Upper lobe of left lung (tissue), 6 donors: ENCODE data around the gene ROCK2. TPM values are rescaled to one million over a fixed set of nuclear protein-coding genes. Genes with fewer than 3 reads are reported as not detected.

Experiments used
- ATAC-seq, 2 donors: fragments of 200-7000 bp; cut with Tn5 transposase; one replicate each; pipeline ENCODE4 v1.9.1; 2022; ENCODE audit warnings: mild to moderate bottlenecking in 2 of 2, moderate library complexity in 2 of 2; ENCODE audit not compliant: low FRiP score in 2 of 2
- DNase-seq, 2 donors: peaks; one replicate each; pipeline ENCODE4 v3.0.0-alpha.2; 2019 to 2020
- H3K27ac ChIP-seq, 4 donors: fragments of 200-600 bp; sonication (generic); one replicate each; pipeline ENCODE4 v1.5.1; 2016 to 2019
- H3K27me3 ChIP-seq, 4 donors: fragments of 200-600 bp; sonication (generic); one replicate each; pipeline ENCODE4 v1.5.1; 2017 to 2019
- H3K36me3 ChIP-seq, 4 donors: fragments of 200-600 bp; sonication (generic); one replicate each; pipeline ENCODE4 v1.5.1; 2016 to 2019
- H3K4me1 ChIP-seq, 4 donors: fragments of 200-600 bp; sonication (generic); one replicate each; pipeline ENCODE4 v1.5.1; 2018 to 2019
- H3K4me3 ChIP-seq, 4 donors: fragments of 200-600 bp; sonication (generic); one replicate each; pipeline ENCODE4 v1.5.1; 2017 to 2019; ENCODE audit warnings: mild to moderate bottlenecking in 2 of 4, moderate library complexity in 1 of 4
- H3K9me3 ChIP-seq, 4 donors: fragments of 200-600 bp; sonication (generic); one replicate each; pipeline ENCODE4 v1.5.1; 2018 to 2019
- EP300 ChIP-seq, 4 donors: sonication (generic); formaldehyde crosslinking; IDR thresholded peaks; one replicate each; pipeline ENCODE4 v1.5.1; 2017; ENCODE audit warnings: antibody characterized with exemption in 4 of 4, control low read depth in 2 of 4
- POLR2A ChIP-seq, 4 donors: fragments of 450-650 bp; IDR thresholded peaks; one replicate each; pipeline ENCODE4 v1.5.1; 2016 to 2017; ENCODE audit warnings: antibody characterized with exemption in 4 of 4, mild to moderate bottlenecking in 2 of 4
- POLR2AphosphoS5 ChIP-seq, 2 donors: sonication (generic); formaldehyde crosslinking; IDR thresholded peaks; one replicate each; pipeline ENCODE4 v1.5.1; 2017; ENCODE audit warnings: antibody characterized with exemption in 2 of 2
- WGBS, 2 donors: methylation state at CpG; one replicate each; pipeline ENCODE4 v1.1.5; 2017 to 2018; 5-methylcytosine and 5-hydroxymethylcytosine counted together
- total RNA-seq, 6 donors: library from RNA; depleted of rRNA in 4 of 6; stranded (reverse); fragments of >200 nt in 4 of 6; gene quantifications; one replicate each; pipeline versions ENCODE4 v1.1.0 to v1.2.1, GENCODE V29; 2016 to 2021
- TF ChIP-seq, protein P1 (sequence below), 6 experiments: fragments of 450-650 bp in 4 of 6; fragments of 200-600 bp in 2 of 6; sonication (generic) in 2 of 6; IDR thresholded peaks; one replicate each; pipeline ENCODE4 v1.5.1; 2016 to 2019; ENCODE audit warnings: antibody characterized with exemption in 6 of 6
- donor health status: DM: no; HTN: no; CAD: no; lungs with moderate emphysema.
- donor health status: DM: no; HTN: yes; CAD: no; lungs with severe emphysema.

ROCK2 gene
- total RNA-seq, 6 donors from 2014 or later = 37.6 to 99.7 (median 56.2) TPM

DNA sequence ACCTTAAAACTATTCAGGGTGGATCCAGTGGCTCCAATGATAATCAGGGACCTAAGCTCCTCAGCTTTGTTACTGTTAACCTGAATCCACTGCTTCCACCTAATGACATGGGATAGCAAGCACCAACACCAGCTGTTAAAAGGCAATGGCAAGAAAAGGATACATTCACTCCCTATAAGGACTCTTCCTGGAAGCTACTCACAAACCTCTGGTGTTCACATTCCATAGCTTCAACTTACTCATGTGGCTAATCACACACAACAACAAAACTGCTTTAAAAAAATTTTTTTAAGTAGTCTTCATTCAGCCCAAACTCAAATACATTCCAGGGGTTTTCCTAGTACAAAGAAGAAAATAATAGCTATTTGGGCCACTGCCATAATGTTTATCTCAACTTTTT, 24.5 kb downstream of the ROCK2 start:
- H3K9me3 ChIP-seq = no peaks in the 10 kb centered on the region
- TF ChIP-seq, protein P1, sequence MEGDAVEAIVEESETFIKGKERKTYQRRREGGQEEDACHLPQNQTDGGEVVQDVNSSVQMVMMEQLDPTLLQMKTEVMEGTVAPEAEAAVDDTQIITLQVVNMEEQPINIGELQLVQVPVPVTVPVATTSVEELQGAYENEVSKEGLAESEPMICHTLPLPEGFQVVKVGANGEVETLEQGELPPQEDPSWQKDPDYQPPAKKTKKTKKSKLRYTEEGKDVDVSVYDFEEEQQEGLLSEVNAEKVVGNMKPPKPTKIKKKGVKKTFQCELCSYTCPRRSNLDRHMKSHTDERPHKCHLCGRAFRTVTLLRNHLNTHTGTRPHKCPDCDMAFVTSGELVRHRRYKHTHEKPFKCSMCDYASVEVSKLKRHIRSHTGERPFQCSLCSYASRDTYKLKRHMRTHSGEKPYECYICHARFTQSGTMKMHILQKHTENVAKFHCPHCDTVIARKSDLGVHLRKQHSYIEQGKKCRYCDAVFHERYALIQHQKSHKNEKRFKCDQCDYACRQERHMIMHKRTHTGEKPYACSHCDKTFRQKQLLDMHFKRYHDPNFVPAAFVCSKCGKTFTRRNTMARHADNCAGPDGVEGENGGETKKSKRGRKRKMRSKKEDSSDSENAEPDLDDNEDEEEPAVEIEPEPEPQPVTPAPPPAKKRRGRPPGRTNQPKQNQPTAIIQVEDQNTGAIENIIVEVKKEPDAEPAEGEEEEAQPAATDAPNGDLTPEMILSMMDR (IDR thresholded peaks at IDR 0.05) = no peak
- TF ChIP-seq POLR2AphosphoS5 (IDR thresholded peaks at IDR 0.05) (no peak), POLR2A (IDR thresholded peaks at IDR 0.05) (no peak), EP300 (IDR thresholded peaks at IDR 0.05) (no peak)
- ATAC-seq = no peak
- DNase-seq = no peak
- peaks cover 6 to 21% (median 18%) of the 10 kb centered on the region in 4 donors for H3K4me1 ChIP-seq
- no peaks in the 10 kb centered on the region for H3K27me3 ChIP-seq
- H3K27ac ChIP-seq = no peak overlapping the region
- H3K4me3 ChIP-seq = no peak overlapping the region
- H3K36me3 ChIP-seq = no peaks in the 10 kb centered on the region

DNA sequence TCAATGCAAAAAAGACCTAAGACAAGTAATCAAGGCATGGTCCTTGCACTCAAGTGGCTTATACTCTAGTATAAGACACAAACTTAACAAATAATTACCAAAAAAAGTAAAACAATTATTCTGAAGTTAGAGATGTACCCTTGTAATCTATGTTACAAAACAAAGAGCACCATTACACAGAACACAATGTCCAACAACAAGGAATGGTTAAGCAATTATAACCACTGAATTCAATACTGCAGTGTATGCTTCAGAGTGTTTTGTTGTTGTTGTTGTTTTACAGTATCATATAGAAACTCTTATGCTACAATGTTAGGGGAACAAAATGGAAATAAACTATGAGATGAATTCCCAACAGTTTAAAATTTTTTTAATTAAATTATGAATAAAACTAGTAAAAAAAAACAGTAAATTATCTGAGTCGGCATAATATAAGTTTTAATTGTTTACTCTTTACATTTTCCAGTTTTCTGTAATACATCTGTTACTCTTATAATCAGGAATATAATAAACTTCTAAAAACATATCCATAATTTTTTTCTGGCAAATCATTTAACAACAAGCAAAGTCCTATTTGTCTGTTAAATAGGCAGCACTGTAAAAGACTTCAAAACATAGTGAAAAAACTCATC, 29.2 kb downstream of the ROCK2 start:
- TF ChIP-seq POLR2A (IDR thresholded peaks at IDR 0.05) (no peak), POLR2AphosphoS5 (IDR thresholded peaks at IDR 0.05) (no peak), EP300 (IDR thresholded peaks at IDR 0.05) (no peak)
- TF ChIP-seq, protein P1 (IDR thresholded peaks at IDR 0.05) = no peak
- ATAC-seq = no peak
- 87 to 92% methylated on average over 1 of the region's 1 CpG for WGBS, 2 donors

DNA sequence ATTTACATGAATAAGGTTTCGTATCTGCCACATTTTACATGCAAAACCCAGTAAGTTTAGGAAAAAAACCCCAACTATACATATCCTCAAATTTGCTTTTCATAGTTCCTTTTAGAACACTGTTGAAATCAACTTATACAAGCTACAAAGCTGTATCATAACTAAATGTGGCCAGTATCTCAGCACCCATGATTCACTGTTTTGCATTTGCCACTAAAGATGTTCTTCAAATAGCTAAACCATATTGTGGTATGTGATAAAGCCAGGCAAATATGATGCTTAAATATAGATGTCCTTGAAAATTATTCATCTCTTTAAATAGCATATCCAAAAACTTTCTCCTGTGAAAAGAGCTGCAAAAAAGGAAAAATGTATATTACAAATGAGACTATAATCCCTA, 29.9 kb downstream of the ROCK2 start:
- WGBS, 2 donors = 97 to 100% methylated on average over 1 of the region's 1 CpG
- Histone ChIP-seq H3K9me3 (no peaks in the 10 kb centered on the region), H3K27ac (no peak overlapping the region), H3K27me3 (no peaks in the 10 kb centered on the region), H3K36me3 (no peaks in the 10 kb centered on the region), H3K4me1 (peaks cover 3 to 37% (median 15%) of the 10 kb centered on the region in 4 donors), H3K4me3 (no peak overlapping the region)
- no peak for TF ChIP-seq POLR2AphosphoS5 (IDR thresholded peaks at IDR 0.05)
- TF ChIP-seq, protein P1 (IDR thresholded peaks at IDR 0.05) = no peak
- no peak for TF ChIP-seq POLR2A (IDR thresholded peaks at IDR 0.05)
- TF ChIP-seq EP300 (IDR thresholded peaks at IDR 0.05) = no peak
- ATAC-seq (no peak), DNase-seq (no peak)

More for the DNA sequence above, 29.2 kb downstream of the ROCK2 start:
- Histone ChIP-seq H3K36me3 (no peaks in the 10 kb centered on the region), H3K27ac (no peak overlapping the region), H3K4me1 (peaks cover 3 to 35% (median 14%) of the 10 kb centered on the region in 4 donors), H3K9me3 (no peaks in the 10 kb centered on the region), H3K4me3 (no peak overlapping the region), H3K27me3 (no peaks in the 10 kb centered on the region)
- no peak for DNase-seq

DNA sequence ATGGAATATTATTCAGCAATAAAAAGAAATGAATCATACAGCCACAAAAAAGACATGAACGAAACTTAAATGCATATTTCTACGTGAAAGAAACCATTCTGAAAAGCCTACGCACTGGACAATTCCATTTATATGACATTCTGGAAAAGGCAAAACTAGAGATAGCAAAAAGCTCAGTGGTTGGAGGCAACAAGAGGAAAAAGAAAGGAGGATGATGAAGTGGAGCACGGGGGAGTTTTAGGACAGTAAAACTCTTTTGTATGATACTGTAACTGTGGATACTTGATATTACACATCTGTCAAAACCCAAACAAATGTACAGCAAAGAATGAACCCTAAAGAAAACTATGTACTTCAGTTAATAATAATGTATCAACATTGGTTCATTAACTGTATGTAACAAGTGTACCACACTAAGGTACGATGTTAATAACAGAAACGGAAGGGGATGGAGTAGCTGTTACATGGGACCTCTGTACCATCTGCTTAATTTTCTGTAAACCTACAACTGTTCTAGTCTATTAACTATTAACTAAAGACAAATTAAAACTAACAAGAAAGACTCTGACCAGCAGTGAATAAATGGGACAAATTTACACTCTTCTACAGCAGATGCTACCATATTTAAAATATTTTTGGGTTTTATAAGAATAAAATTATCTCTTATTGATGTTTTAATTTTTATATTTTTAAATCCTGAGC, 31.5 kb downstream of the ROCK2 start:
- ATAC-seq (no peak), DNase-seq (no peak)
- Histone ChIP-seq H3K4me1 (peaks cover 9 to 37% (median 15%) of the 10 kb centered on the region in 4 donors), H3K9me3 (no peaks in the 10 kb centered on the region), H3K4me3 (no peak overlapping the region), H3K27ac (no peak overlapping the region), H3K27me3 (no peaks in the 10 kb centered on the region), H3K36me3 (no peaks in the 10 kb centered on the region)
- TF ChIP-seq POLR2AphosphoS5 (IDR thresholded peaks at IDR 0.05) = no peak
- TF ChIP-seq, protein P1 (IDR thresholded peaks at IDR 0.05) = no peak
- TF ChIP-seq POLR2A (IDR thresholded peaks at IDR 0.05) = no peak
- TF ChIP-seq EP300 (IDR thresholded peaks at IDR 0.05) = no peak
- 94 to 98% methylated on average over 6 of the region's 6 CpGs for WGBS, 2 donors
